ENCODE measurements around the gene SPEF2.

DNA sequence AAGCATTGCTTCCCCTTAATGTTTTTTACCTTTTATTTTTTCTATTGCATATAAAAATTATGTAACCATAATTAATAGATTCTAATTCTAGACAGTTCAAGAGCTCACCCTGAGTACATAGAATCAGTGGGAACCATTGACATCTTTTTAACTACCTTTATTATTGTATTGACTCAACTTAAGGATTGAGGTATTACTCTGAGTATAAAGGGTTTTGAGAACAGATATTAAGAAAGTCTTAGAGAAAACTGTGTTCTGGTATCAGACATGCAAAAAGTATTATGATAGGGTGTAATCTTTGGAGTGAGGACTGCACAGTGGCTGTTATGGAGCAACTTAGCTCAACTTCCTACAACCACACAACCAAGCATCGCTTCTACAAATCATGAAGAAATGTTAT, 8.9 kb downstream of the SPEF2 start:
- no peak for TF ChIP-seq POLR2AphosphoS5 (IDR thresholded peaks at IDR 0.05; ENCODE audit: low read depth, low read length)
- no peak for TF ChIP-seq POLR2A (IDR thresholded peaks at IDR 0.05; ENCODE audit: low read depth, low read length)

Data from GM12892 (cell line).